HG02884 (cell line): ENCODE data around the gene HBE1.
"Not testable (repeated sequence)": the region's sequence is repeated elsewhere in the genome, so short reads cannot be mapped to it uniquely, and the experiment has no call there.

Source experiments
- ATAC-seq: cut with Tn5 transposase; IDR thresholded peaks from one replicate; pipeline ENCODE4 v1.9.1; 2021; ENCODE audit warnings: mild to moderate bottlenecking, moderate library complexity; ENCODE audit not compliant: unreplicated experiment

The HBE1 gene

GRCh38 chr11:5285703-5286340, 16.1 kb upstream of the HBE1 start:
- ATAC-seq, result no peak

GRCh38 chr11:5284637-5285036, 14.9 kb upstream of the HBE1 start:
- no peak for ATAC-seq

GRCh38 chr11:5283882-5284281, 14.1 kb upstream of the HBE1 start:
- ATAC-seq, result no peak

- no peak for ATAC-seq
Measured at GRCh38 chr11:5283086-5283485, 13.3 kb upstream of the HBE1 start.

GRCh38 chr11:5282628-5283027, 12.9 kb upstream of the HBE1 start:
- ATAC-seq, result no peak

- ATAC-seq, result no peak
Measured at GRCh38 chr11:5281596-5281995, 11.9 kb upstream of the HBE1 start.

- ATAC-seq, result peak; percentile 92
Measured at GRCh38 chr11:5280582-5281102, 10.9 kb upstream of the HBE1 start.

GRCh38 chr11:5279471-5280090, 9.8 kb upstream of the HBE1 start:
- no peak for ATAC-seq

- ATAC-seq, result peak; percentile 53
Measured at GRCh38 chr11:5277807-5278382, 8.2 kb upstream of the HBE1 start.

- no peak for ATAC-seq
Measured at GRCh38 chr11:5276697-5277096, 7.0 kb upstream of the HBE1 start.

GRCh38 chr11:5275369-5276110, 5.8 kb upstream of the HBE1 start:
- no peak for ATAC-seq

- no peak for ATAC-seq
Measured at GRCh38 chr11:5274395-5274794, 4.7 kb upstream of the HBE1 start.

- ATAC-seq, result no peak
Measured at GRCh38 chr11:5272395-5273017, 2.8 kb upstream of the HBE1 start.

- no peak for ATAC-seq
Measured at GRCh38 chr11:5267033-5267563, 2.6 kb downstream of the HBE1 start.

- no peak for ATAC-seq
Measured at GRCh38 chr11:5266609-5267008, 3.1 kb downstream of the HBE1 start.

GRCh38 chr11:5265832-5266231, 3.9 kb downstream of the HBE1 start:
- no peak for ATAC-seq

- ATAC-seq, result no peak
Measured at GRCh38 chr11:5258543-5259262, 11.0 kb downstream of the HBE1 start.

GRCh38 chr11:5257296-5257695, 12.4 kb downstream of the HBE1 start:
- ATAC-seq, result no peak

- ATAC-seq, result not testable (repeated sequence)
Measured at GRCh38 chr11:5254646-5255413, 14.9 kb downstream of the HBE1 start, which contains the start of gene HBG2. HBG2 (minus strand) TSS chr11:5254781; CDS start chr11:5254728, 53 bp downstream.
